Lower lobe of right lung (tissue), 2 donors: ENCODE results near the gene GALNT2. TPM values are rescaled to one million over a fixed set of nuclear protein-coding genes. Genes with fewer than 3 reads are reported as not detected.

Experiments used
- ATAC-seq, 2 donors: fragments of 200-7000 bp; cut with Tn5 transposase; one replicate each; pipeline ENCODE4 v1.9.1; 2020 to 2022; ENCODE audit warnings: mild to moderate bottlenecking in 2 of 2, moderate library complexity in 2 of 2
- DNase-seq: peaks from one replicate; pipeline ENCODE4 v3.0.0-alpha.2; 2020
- H3K27ac ChIP-seq: fragments of 200-600 bp; one replicate; pipeline ENCODE4 v1.8.0; 2022
- H3K27me3 ChIP-seq: fragments of 200-600 bp; one replicate; pipeline ENCODE4 v1.8.0; 2022; ENCODE audit warnings: low read depth
- H3K36me3 ChIP-seq: fragments of 200-600 bp; one replicate; pipeline ENCODE4 v1.8.0; 2022; ENCODE audit warnings: mild to moderate bottlenecking
- H3K4me1 ChIP-seq: fragments of 200-600 bp; one replicate; pipeline ENCODE4 v1.8.0; 2022
- H3K4me3 ChIP-seq: fragments of 200-600 bp; one replicate; pipeline ENCODE4 v1.8.0; 2022; ENCODE audit warnings: mild to moderate bottlenecking
- H3K9me3 ChIP-seq: fragments of 200-600 bp; one replicate; pipeline ENCODE4 v1.8.0; 2022
- intact Hi-C: fragments of 100-400 bp; cut with DNase I; formaldehyde crosslinking; loops from one replicate; pipeline ENCODE4 v1.11.0; 2022
- total RNA-seq: library from RNA; stranded (reverse); fragmentation: NEBNext Ultra II Directional; extraction: Animal tissue kit (Norgen Biotek cat#: 25700); gene quantifications from one replicate; pipeline ENCODE4 v1.2.1, GENCODE V29; 2021
- TF ChIP-seq, protein P1 (sequence below): fragments of 200-600 bp; IDR thresholded peaks from one replicate; pipeline ENCODE4 v1.8.0; 2022; ENCODE audit warnings: antibody characterized with exemption, mild to moderate bottlenecking
- donor health status: DM: no; HTN: yes; CAD: no; lungs with severe emphysema.

The GALNT2 gene
- total RNA-seq, 1 donor from 2014 or later = 48.0 TPM

- TF ChIP-seq, protein P1, sequence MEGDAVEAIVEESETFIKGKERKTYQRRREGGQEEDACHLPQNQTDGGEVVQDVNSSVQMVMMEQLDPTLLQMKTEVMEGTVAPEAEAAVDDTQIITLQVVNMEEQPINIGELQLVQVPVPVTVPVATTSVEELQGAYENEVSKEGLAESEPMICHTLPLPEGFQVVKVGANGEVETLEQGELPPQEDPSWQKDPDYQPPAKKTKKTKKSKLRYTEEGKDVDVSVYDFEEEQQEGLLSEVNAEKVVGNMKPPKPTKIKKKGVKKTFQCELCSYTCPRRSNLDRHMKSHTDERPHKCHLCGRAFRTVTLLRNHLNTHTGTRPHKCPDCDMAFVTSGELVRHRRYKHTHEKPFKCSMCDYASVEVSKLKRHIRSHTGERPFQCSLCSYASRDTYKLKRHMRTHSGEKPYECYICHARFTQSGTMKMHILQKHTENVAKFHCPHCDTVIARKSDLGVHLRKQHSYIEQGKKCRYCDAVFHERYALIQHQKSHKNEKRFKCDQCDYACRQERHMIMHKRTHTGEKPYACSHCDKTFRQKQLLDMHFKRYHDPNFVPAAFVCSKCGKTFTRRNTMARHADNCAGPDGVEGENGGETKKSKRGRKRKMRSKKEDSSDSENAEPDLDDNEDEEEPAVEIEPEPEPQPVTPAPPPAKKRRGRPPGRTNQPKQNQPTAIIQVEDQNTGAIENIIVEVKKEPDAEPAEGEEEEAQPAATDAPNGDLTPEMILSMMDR = no peak
- H3K27ac ChIP-seq = no peak overlapping the region
- ATAC-seq = no peak
- no peaks in the 10 kb centered on the region for H3K27me3 ChIP-seq
- H3K4me3 ChIP-seq = no peak overlapping the region
- DNase-seq = no peak
- intact Hi-C loops = no loop called here
- H3K4me1 ChIP-seq = no peaks in the 10 kb centered on the region
- H3K9me3 ChIP-seq = no peaks in the 10 kb centered on the region
- H3K36me3 ChIP-seq = peaks cover 43% of the 10 kb centered on the region
Observed at GRCh38 chr1:230240446-230241086, 173.5 kb downstream of the GALNT2 start.

DNA sequence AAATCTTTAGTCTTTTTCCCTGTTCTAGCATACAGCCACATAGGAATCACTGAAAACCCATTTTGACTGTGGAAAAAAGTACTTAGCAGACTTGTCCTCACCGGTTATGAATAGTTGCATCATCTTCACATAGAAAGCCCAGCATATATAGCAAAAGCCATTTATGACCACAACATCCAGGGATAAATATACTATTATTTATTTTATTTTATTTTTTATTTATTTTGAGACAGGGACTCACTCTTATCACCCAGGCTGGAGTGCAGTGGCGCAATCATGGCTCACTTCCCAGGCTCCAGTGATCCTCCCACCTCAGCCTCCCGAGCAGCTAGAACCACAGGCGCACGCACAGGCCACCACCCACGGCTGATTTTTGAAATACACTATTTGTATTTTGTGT, 175.3 kb downstream of the GALNT2 start:
- Histone ChIP-seq H3K27ac (no peak overlapping the region), H3K27me3 (no peaks in the 10 kb centered on the region), H3K4me3 (no peak overlapping the region), H3K9me3 (no peaks in the 10 kb centered on the region), H3K36me3 (peaks cover 46% of the 10 kb centered on the region), H3K4me1 (no peaks in the 10 kb centered on the region)
- DNase-seq = no peak
- intact Hi-C loops = no loop called here
- ATAC-seq = no peak
- TF ChIP-seq, protein P1 = no peak

- TF ChIP-seq, protein P1 = no peak
- no peaks in the 10 kb centered on the region for H3K9me3 ChIP-seq
- H3K27me3 ChIP-seq = no peaks in the 10 kb centered on the region
- ATAC-seq (no peak), DNase-seq (no peak)
- no peak overlapping the region for H3K4me3 ChIP-seq
- peaks cover 48% of the 10 kb centered on the region for H3K36me3 ChIP-seq
- no peaks in the 10 kb centered on the region for H3K4me1 ChIP-seq
- intact Hi-C loops = no loop called here
- H3K27ac ChIP-seq = no peak overlapping the region
Observed at GRCh38 chr1:230243146-230243545, 176.1 kb downstream of the GALNT2 start.

DNA sequence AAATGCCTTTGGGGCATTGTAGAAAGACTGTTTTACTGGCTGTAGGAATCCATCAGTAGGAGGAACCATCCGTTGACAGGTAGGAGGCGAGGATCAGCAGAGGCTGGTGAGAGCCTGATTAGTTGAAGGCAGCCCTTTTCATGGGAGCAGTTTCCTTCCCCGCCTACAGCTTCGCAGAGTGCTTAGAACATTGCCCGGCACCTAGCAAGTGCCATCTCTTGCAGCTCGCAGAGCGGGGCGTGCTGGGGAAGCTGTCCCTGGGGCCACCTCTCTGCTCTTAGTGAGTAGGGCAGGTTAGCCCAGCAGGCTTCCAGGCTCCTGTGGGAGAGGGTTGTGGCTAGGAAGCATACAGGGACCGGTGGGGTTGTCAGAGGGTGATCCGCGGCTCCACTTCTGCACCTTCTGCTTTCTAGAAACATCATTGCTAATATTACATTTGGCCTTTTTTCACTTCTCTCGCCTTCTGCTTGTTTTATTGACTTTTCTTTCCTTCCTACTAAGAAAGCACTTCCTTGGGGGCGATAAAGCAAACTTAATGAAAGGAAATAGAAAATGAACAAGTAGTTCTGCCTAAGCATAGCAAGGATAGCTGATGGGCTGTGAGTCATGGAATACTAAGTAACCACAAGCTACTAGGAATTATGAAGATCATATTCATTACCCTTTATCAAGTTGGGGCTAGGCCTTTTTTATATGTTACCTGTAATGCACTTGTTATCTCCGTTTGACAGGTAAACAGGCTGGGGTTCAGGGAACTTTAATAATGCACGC, 176.7 kb downstream of the GALNT2 start:
- DNase-seq (no peak), ATAC-seq (no peak)
- TF ChIP-seq, protein P1 = no peak
- H3K27ac ChIP-seq = no peak overlapping the region
- intact Hi-C loops = no loop called here
- H3K27me3 ChIP-seq = no peaks in the 10 kb centered on the region
- H3K4me3 ChIP-seq = no peak overlapping the region
- H3K36me3 ChIP-seq = peaks cover 52% of the 10 kb centered on the region
- H3K9me3 ChIP-seq = no peaks in the 10 kb centered on the region
- H3K4me1 ChIP-seq = no peaks in the 10 kb centered on the region

DNA sequence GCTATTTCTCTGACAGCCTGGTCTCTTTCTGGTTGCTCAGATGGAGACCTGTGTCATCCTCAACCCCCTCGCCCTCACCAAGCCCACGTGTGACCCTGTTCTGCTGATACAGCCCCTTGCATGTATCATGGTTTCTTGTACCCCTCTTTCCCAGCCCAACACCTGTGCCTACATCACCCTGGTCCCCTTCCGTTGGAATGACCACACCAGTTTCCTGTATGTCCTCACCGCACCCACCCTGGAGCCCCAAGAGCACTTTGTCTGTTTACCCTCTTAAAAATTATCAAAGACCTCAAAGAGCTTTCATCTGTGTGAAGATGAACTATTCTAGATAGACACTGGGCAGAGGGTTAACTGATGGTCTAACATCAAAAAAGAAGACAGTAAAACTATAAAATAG, 179.5 kb downstream of the GALNT2 start:
- H3K4me3 ChIP-seq = no peak overlapping the region
- no peaks in the 10 kb centered on the region for H3K27me3 ChIP-seq
- no peaks in the 10 kb centered on the region for H3K9me3 ChIP-seq
- TF ChIP-seq, protein P1 = no peak
- no peak overlapping the region for H3K27ac ChIP-seq
- H3K4me1 ChIP-seq = no peaks in the 10 kb centered on the region
- H3K36me3 ChIP-seq = peaks cover 76% of the 10 kb centered on the region
- intact Hi-C loops = no loop called here
- ATAC-seq = no peak
- no peak for DNase-seq
